Vagina (tissue), 2 donors: Measurements from ENCODE around the gene ATP2B2.

Experiments used
- POLR2A ChIP-seq, 2 donors: fragments of 450-650 bp; IDR thresholded peaks; one replicate each; pipeline ENCODE4 v1.6.1; 2017; ENCODE audit warnings: antibody characterized with exemption in 2 of 2, mild to moderate bottlenecking in 2 of 2, moderate library complexity in 2 of 2
- POLR2AphosphoS5 ChIP-seq, 2 donors: sonication (generic); formaldehyde crosslinking; IDR thresholded peaks; one replicate each; pipeline ENCODE4 v1.9.0; 2017; ENCODE audit warnings: antibody characterized with exemption in 2 of 2, mild to moderate bottlenecking in 2 of 2, low read depth in 1 of 2; ENCODE audit not compliant: insufficient read depth in 1 of 2
- TF ChIP-seq, protein P1 (sequence below), 3 experiments: fragments of 450-650 bp in 2 of 3; fragments of 200-600 bp in 1 of 3; sonication (generic) in 1 of 3; IDR thresholded peaks; one replicate each; pipeline ENCODE4 v1.5.1; 2017 to 2019; ENCODE audit warnings: antibody characterized with exemption in 3 of 3, mild to moderate bottlenecking in 2 of 3, moderate library complexity in 2 of 3

GRCh38 chr3:10505050-10505790, at the start of gene ATP2B2:
- TF ChIP-seq, protein P1, sequence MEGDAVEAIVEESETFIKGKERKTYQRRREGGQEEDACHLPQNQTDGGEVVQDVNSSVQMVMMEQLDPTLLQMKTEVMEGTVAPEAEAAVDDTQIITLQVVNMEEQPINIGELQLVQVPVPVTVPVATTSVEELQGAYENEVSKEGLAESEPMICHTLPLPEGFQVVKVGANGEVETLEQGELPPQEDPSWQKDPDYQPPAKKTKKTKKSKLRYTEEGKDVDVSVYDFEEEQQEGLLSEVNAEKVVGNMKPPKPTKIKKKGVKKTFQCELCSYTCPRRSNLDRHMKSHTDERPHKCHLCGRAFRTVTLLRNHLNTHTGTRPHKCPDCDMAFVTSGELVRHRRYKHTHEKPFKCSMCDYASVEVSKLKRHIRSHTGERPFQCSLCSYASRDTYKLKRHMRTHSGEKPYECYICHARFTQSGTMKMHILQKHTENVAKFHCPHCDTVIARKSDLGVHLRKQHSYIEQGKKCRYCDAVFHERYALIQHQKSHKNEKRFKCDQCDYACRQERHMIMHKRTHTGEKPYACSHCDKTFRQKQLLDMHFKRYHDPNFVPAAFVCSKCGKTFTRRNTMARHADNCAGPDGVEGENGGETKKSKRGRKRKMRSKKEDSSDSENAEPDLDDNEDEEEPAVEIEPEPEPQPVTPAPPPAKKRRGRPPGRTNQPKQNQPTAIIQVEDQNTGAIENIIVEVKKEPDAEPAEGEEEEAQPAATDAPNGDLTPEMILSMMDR (IDR thresholded peaks at IDR 0.05), result no peak
- TF ChIP-seq POLR2AphosphoS5 (IDR thresholded peaks at IDR 0.05; ENCODE audit: insufficient read depth in 1 of 2, low read depth in 1 of 2), result no peak
- TF ChIP-seq POLR2A (IDR thresholded peaks at IDR 0.05), result no peak
